Fibroblast of mammary gland (primary cell): Measurements from ENCODE around the gene ASXL3.
A peak's percentile ranks its signal among the peaks of the same experiment; 100 is the strongest.

Experiments
- DNase-seq: peaks from one replicate; pipeline ENCODE4 v3.0.0-alpha.2; 2010; ENCODE audit warnings: low read depth
- H3K4me3 ChIP-seq: 2 replicates; pipeline ENCODE4 v1.5.1; 2011; ENCODE audit warnings: low read depth, mild to moderate bottlenecking, low read length, moderate library complexity; ENCODE audit not compliant: control insufficient read depth
- TF ChIP-seq, protein P1 (sequence below): conservative IDR thresholded peaks from 2 replicates; pipeline ENCODE4 v1.5.1; 2011; ENCODE audit warnings: low read depth, low read length, inconsistent platforms; ENCODE audit not compliant: control insufficient read depth, insufficient read depth

Gene ASXL3

DNA sequence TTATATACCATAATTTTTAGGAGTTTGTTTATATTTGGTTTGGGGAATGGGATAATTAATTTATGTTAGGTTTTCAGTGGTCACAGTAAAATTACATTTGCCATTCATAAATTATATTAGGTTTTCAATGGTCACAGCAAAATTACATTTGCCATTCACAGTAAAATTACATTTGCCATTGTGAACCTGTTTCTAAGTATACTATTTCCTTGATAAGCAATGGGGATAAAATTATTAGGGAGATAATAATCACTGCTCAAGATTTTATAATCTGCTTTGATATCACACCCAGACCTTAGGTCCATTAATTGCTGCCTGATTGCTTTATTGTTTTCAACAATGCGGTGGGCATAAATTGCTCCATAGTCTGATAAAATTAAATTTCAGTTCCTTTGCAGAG is 124.6 kb downstream of the ASXL3 start:
- TF ChIP-seq, protein P1, sequence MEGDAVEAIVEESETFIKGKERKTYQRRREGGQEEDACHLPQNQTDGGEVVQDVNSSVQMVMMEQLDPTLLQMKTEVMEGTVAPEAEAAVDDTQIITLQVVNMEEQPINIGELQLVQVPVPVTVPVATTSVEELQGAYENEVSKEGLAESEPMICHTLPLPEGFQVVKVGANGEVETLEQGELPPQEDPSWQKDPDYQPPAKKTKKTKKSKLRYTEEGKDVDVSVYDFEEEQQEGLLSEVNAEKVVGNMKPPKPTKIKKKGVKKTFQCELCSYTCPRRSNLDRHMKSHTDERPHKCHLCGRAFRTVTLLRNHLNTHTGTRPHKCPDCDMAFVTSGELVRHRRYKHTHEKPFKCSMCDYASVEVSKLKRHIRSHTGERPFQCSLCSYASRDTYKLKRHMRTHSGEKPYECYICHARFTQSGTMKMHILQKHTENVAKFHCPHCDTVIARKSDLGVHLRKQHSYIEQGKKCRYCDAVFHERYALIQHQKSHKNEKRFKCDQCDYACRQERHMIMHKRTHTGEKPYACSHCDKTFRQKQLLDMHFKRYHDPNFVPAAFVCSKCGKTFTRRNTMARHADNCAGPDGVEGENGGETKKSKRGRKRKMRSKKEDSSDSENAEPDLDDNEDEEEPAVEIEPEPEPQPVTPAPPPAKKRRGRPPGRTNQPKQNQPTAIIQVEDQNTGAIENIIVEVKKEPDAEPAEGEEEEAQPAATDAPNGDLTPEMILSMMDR = no peak
- H3K4me3 ChIP-seq = no peak overlapping the region
- DNase-seq = no peak

DNA sequence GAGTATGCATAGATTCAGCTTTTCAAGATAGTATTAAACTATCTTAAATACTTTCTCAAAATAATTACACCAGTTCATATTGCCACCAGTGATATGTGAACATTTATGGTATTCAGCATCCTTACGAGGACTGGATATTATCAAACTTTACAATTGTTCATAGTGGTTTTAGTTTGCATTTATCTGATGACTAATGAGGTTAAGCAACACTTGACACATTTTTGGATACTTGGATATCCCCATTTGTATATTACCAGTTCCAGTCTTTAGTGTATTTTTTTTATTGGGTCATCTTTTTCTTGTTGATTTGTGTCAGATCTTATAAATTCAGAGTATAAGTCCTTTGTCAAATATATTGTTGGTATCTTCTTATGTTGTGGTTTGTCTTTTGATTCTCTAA is 128.4 kb downstream of the ASXL3 start:
- no peak overlapping the region for H3K4me3 ChIP-seq
- peak; percentile 66 for DNase-seq
- TF ChIP-seq, protein P1 = no peak

DNA sequence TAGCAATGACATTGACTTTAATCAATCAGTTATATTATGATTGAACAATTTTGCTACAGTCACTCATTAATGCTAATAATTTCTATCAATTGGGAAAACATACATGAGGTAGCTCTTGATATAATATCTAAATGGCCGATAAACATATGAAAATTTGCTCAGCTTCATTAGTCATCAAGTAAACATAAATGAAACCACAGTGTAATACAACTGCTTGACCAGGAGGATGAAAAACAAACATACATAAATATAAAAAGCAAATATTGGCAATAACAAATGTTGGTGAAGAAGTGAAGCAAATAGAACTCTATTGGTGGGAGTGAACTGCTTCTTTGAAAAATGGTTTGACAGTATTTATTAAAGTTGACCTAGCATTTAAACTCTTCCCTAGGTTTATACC is 130.9 kb downstream of the ASXL3 start:
- TF ChIP-seq, protein P1 = no peak
- H3K4me3 ChIP-seq = no peak overlapping the region
- no peak for DNase-seq

DNA sequence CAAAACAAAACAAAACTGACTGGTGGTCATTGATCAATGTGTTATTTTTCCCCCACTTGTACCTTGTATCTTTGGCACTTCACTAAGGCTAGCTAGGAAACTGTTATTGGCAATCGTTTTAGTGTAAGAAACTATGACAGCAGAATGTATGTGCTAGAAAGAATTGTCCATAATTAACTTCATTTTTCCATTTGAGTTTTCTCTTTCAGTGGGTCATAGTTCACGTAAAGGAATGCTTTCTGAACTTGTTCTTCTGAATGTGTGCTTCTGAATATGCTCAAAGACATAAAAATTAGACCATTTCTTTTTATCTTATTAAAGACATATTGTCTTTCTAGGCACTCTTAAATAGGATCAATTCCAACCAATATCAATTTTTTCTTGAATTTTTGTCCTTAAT is 132.2 kb downstream of the ASXL3 start:
- no peak overlapping the region for H3K4me3 ChIP-seq
- DNase-seq = no peak
- TF ChIP-seq, protein P1 = no peak

DNA sequence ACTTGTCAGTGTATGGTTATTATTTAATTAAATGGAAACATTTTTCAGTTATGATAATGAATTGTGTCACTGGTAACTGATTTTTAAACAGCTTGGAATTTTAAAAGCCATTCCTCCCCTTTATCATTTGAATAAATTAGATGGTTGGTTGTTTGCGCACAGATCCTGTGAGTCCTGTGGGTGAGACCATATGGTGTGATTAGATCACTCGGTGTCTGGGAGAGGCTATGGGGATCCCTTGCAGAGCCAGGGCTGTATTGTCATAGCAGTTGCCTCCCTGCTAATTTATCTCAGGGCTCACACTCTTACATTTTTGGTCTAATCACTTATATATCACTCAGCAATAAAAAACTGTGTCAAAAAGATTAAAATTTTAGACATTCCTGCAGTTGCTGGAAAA is 133.5 kb downstream of the ASXL3 start:
- no peak overlapping the region for H3K4me3 ChIP-seq
- TF ChIP-seq, protein P1 = no peak
- no peak for DNase-seq

DNA sequence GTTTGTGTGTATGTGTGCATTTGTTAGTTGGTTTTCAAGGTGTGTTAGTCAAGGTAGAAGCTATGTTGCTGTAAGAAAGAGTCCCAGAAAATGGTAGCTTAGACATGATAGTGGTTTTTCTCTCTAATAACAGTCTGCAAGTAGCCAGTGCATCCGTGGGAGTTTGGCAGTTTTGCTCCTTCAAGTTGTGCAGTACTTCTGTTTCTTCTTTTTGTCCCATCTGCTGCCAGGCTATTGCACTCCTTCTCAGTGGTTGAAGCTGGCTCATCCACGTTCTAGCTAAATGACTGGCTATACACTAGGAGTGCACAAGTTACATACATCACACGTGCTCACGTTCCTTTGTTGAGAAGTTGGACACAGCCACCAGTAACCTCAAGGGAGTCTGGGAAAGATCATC is 134.7 kb downstream of the ASXL3 start:
- DNase-seq = no peak
- TF ChIP-seq, protein P1 = no peak
- no peak overlapping the region for H3K4me3 ChIP-seq

DNA sequence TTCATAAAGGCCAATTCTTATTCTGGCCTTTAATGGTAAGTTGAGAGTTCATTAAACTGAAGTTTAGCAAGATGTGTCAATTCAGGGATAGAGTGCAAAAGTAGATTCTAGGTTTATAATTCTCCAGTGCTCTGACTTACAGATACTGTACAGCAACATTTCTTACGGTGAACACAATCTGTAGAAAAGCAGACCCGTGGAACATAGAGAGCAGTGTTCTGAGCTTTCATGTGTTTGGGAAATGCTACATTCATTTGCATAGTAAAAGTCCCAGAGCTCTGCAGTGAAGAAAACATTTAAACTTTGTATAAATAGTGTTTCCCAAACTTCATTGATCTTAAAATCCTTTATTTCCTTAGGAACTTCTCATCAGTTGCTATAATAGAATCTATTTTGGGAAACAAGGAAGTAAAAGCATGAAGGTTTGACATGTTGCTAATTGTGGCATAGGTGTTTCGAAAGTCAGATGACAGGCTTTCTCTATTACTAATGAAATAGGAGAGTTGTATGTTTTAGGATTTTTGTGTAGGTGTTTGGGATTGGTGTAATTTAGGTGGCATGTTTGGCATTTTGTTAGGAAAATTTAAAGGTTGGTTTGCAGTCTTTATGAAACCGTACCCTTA is 138.2 kb downstream of the ASXL3 start:
- TF ChIP-seq, protein P1 = no peak
- H3K4me3 ChIP-seq = no peak overlapping the region
- no peak for DNase-seq
